Vagina (tissue), 2 donors: ENCODE results near the gene CCDC7.

Source experiments
- POLR2A ChIP-seq, 2 donors: fragments of 450-650 bp; IDR thresholded peaks; one replicate each; pipeline ENCODE4 v1.6.1; 2017; ENCODE audit warnings: antibody characterized with exemption in 2 of 2, mild to moderate bottlenecking in 2 of 2, moderate library complexity in 2 of 2
- POLR2AphosphoS5 ChIP-seq, 2 donors: sonication (generic); formaldehyde crosslinking; IDR thresholded peaks; one replicate each; pipeline ENCODE4 v1.9.0; 2017; ENCODE audit warnings: antibody characterized with exemption in 2 of 2, mild to moderate bottlenecking in 2 of 2, low read depth in 1 of 2; ENCODE audit not compliant: insufficient read depth in 1 of 2
- TF ChIP-seq, protein P1 (sequence below), 3 experiments: fragments of 450-650 bp in 2 of 3; fragments of 200-600 bp in 1 of 3; sonication (generic) in 1 of 3; IDR thresholded peaks; one replicate each; pipeline ENCODE4 v1.5.1; 2017 to 2019; ENCODE audit warnings: antibody characterized with exemption in 3 of 3, mild to moderate bottlenecking in 2 of 3, moderate library complexity in 2 of 3

DNA sequence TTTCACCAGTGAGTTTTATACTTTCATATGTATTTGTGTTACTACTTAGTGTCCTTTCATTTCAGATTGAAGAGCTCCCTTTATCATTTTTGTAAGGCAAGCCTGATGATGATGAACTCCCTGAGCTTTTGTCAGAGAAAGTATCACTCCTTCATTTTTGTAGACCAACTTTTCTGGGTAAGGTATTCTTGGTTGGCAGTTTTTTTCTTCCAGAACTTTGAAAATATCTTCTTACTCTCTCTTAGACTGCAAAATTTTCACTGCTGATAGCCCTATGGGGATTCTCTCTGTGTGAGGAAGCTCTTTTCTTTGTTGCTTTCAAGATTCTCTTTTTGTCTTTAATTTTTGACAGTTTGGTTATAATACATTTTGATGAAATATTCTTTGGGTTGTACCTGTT lies 35.7 kb downstream of the CCDC7 start:
- TF ChIP-seq, protein P1, sequence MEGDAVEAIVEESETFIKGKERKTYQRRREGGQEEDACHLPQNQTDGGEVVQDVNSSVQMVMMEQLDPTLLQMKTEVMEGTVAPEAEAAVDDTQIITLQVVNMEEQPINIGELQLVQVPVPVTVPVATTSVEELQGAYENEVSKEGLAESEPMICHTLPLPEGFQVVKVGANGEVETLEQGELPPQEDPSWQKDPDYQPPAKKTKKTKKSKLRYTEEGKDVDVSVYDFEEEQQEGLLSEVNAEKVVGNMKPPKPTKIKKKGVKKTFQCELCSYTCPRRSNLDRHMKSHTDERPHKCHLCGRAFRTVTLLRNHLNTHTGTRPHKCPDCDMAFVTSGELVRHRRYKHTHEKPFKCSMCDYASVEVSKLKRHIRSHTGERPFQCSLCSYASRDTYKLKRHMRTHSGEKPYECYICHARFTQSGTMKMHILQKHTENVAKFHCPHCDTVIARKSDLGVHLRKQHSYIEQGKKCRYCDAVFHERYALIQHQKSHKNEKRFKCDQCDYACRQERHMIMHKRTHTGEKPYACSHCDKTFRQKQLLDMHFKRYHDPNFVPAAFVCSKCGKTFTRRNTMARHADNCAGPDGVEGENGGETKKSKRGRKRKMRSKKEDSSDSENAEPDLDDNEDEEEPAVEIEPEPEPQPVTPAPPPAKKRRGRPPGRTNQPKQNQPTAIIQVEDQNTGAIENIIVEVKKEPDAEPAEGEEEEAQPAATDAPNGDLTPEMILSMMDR (IDR thresholded peaks at IDR 0.05): no peak
- TF ChIP-seq POLR2AphosphoS5 (IDR thresholded peaks at IDR 0.05; ENCODE audit: insufficient read depth in 1 of 2, low read depth in 1 of 2) (no peak), POLR2A (IDR thresholded peaks at IDR 0.05) (no peak)
